Esophagus muscularis mucosa (tissue), 4 donors: ENCODE measurements around the gene MACROD2.

Experiments used
- CTCF ChIP-seq, 3 experiments: fragments of 200-600 bp in 2 of 3; fragments of 450-650 bp in 1 of 3; sonication (generic) in 2 of 3; IDR thresholded peaks; one replicate each; pipeline ENCODE4 v1.5.1; 2017 to 2019; ENCODE audit warnings: antibody characterized with exemption in 3 of 3, mild to moderate bottlenecking in 2 of 3, moderate library complexity in 1 of 3
- EP300 ChIP-seq: sonication (generic); formaldehyde crosslinking; IDR thresholded peaks from one replicate; pipeline ENCODE4 v1.6.1; 2017; ENCODE audit warnings: antibody characterized with exemption
- POLR2A ChIP-seq: fragments of 450-650 bp; IDR thresholded peaks from one replicate; pipeline ENCODE4 v1.6.1; 2017; ENCODE audit warnings: antibody characterized with exemption, moderate library complexity, mild to moderate bottlenecking, low read depth
- POLR2AphosphoS5 ChIP-seq, 2 donors: sonication (generic); formaldehyde crosslinking; IDR thresholded peaks; one replicate each; pipeline ENCODE4 v1.6.1; 2017; ENCODE audit warnings: antibody characterized with exemption in 2 of 2

GRCh38 chr20:15675813-15676484, 1680.6 kb downstream of the MACROD2 start:
- no peak for TF ChIP-seq POLR2AphosphoS5 (IDR thresholded peaks at IDR 0.05)
- TF ChIP-seq CTCF (IDR thresholded peaks at IDR 0.05) = no peak
- TF ChIP-seq POLR2A = no peak
- no peak for TF ChIP-seq EP300
